ENCODE results near the gene DPP3. TPM values are rescaled to one million over a fixed set of nuclear protein-coding genes. Genes with fewer than 3 reads are reported as not detected.

DPP3 gene
- total and polyA plus RNA-seq, 2 donors (not counting 1 experiment from before 2014, with no cell fraction given) = 33.6 to 39.6 TPM

- DNase-seq (ENCODE audit: low read depth in 2 of 2) = no peak
- no peaks in the 10 kb centered on the region for H3K9me3 ChIP-seq (ENCODE audit: control insufficient read depth, insufficient read depth, low read depth, low read length)
- no peak overlapping the region for H3K4me2 ChIP-seq (ENCODE audit: extremely low read depth, insufficient read depth, low read length)
- no peaks in the 10 kb centered on the region for H3K79me2 ChIP-seq (ENCODE audit: control insufficient read depth, insufficient read depth, low read length)
- H3K9ac ChIP-seq (ENCODE audit: insufficient read depth, low read length) = no peak overlapping the region
- H3K27ac ChIP-seq (ENCODE audit: insufficient read depth, low read length) = no peak overlapping the region
- no peaks in the 10 kb centered on the region for H4K20me1 ChIP-seq (ENCODE audit: control insufficient read depth, extremely low read depth, insufficient read depth, low read length)
- no peaks in the 10 kb centered on the region for H3K27me3 ChIP-seq (ENCODE audit: control insufficient read depth, insufficient read depth, low read length)
- TF ChIP-seq CTCF (conservative IDR thresholded peaks at IDR 0.05 in 1 of 2, IDR thresholded peaks at IDR 0.05 in 1 of 2; ENCODE audit: low read depth in 1 of 2, low read length in 2 of 2) (peak in 1 of 2 donors; percentile 28), EZH2 (IDR thresholded peaks at IDR 0.05; ENCODE audit: low read length, missing control alignments) (no peak)
- no peak overlapping the region for H3K4me3 ChIP-seq (replicated peaks in 1 of 4; ENCODE audit: control extremely low read depth in 1 of 4, insufficient read depth in 1 of 4, low read depth in 3 of 4, low read length in 4 of 4)
- no peaks in the 10 kb centered on the region for H3K4me1 ChIP-seq (ENCODE audit: control insufficient read depth, extremely low read depth, insufficient read depth, low read length)
- no peak overlapping the region for H2AFZ ChIP-seq (ENCODE audit: low read length)
- H3K36me3 ChIP-seq (ENCODE audit: control insufficient read depth, insufficient read depth, low read length) = peaks cover 11% of the 10 kb centered on the region
Observed at GRCh38 chr11:66495401-66495854, 15.2 kb downstream of the DPP3 start.

DNA sequence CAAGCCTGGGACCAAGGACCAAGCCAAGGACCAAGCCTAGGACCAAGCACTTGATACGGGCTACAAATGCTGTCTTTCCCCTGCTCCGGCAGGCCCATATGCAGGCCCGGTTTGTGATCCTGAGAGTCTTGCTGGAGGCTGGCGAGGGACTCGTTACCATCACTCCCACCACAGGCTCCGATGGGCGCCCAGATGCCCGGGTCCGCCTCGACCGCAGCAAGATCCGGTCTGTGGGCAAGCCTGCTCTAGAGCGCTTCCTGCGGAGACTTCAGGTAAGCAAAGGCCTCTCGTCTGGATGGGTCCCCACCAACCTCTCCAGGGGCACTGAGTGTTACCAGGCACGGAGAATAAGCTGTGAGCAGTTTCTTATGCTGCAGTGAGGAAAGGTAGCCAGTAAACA is 17.0 kb downstream of the DPP3 start:
- Histone ChIP-seq H3K9ac (ENCODE audit: insufficient read depth, low read length) (no peak overlapping the region), H3K27me3 (ENCODE audit: control insufficient read depth, insufficient read depth, low read length) (no peaks in the 10 kb centered on the region), H3K27ac (ENCODE audit: insufficient read depth, low read length) (no peak overlapping the region), H4K20me1 (ENCODE audit: control insufficient read depth, extremely low read depth, insufficient read depth, low read length) (no peaks in the 10 kb centered on the region), H3K79me2 (ENCODE audit: control insufficient read depth, insufficient read depth, low read length) (no peaks in the 10 kb centered on the region), H3K9me3 (ENCODE audit: control insufficient read depth, insufficient read depth, low read depth, low read length) (no peaks in the 10 kb centered on the region), H3K4me1 (ENCODE audit: control insufficient read depth, extremely low read depth, insufficient read depth, low read length) (no peaks in the 10 kb centered on the region), H2AFZ (ENCODE audit: low read length) (no peak overlapping the region), H3K4me2 (ENCODE audit: extremely low read depth, insufficient read depth, low read length) (no peak overlapping the region), H3K36me3 (ENCODE audit: control insufficient read depth, insufficient read depth, low read length) (peaks cover 7% of the 10 kb centered on the region), H3K4me3 (replicated peaks in 1 of 4; ENCODE audit: control extremely low read depth in 1 of 4, insufficient read depth in 1 of 4, low read depth in 3 of 4, low read length in 4 of 4) (no peak overlapping the region)
- no peak for DNase-seq (ENCODE audit: low read depth in 2 of 2)
- TF ChIP-seq EZH2 (IDR thresholded peaks at IDR 0.05; ENCODE audit: low read length, missing control alignments) (no peak), CTCF (conservative IDR thresholded peaks at IDR 0.05 in 1 of 2, IDR thresholded peaks at IDR 0.05 in 1 of 2; ENCODE audit: low read depth in 1 of 2, low read length in 2 of 2) (no peak)

GRCh38 chr11:66498506-66498905 is 18.3 kb downstream of the DPP3 start:
- no peaks in the 10 kb centered on the region for H3K79me2 ChIP-seq (ENCODE audit: control insufficient read depth, insufficient read depth, low read length)
- H3K9ac ChIP-seq (ENCODE audit: insufficient read depth, low read length) = no peak overlapping the region
- DNase-seq (ENCODE audit: low read depth in 2 of 2) = no peak
- no peak for TF ChIP-seq CTCF (conservative IDR thresholded peaks at IDR 0.05 in 1 of 2, IDR thresholded peaks at IDR 0.05 in 1 of 2; ENCODE audit: low read depth in 1 of 2, low read length in 2 of 2)
- no peak overlapping the region for H2AFZ ChIP-seq (ENCODE audit: low read length)
- H3K27ac ChIP-seq (ENCODE audit: insufficient read depth, low read length) = no peak overlapping the region
- H4K20me1 ChIP-seq (ENCODE audit: control insufficient read depth, extremely low read depth, insufficient read depth, low read length) = no peaks in the 10 kb centered on the region
- H3K4me1 ChIP-seq (ENCODE audit: control insufficient read depth, extremely low read depth, insufficient read depth, low read length) = no peaks in the 10 kb centered on the region
- peaks cover 5% of the 10 kb centered on the region for H3K36me3 ChIP-seq (ENCODE audit: control insufficient read depth, insufficient read depth, low read length)
- H3K4me3 ChIP-seq (replicated peaks in 1 of 4; ENCODE audit: control extremely low read depth in 1 of 4, insufficient read depth in 1 of 4, low read depth in 3 of 4, low read length in 4 of 4) = no peak overlapping the region
- no peak overlapping the region for H3K4me2 ChIP-seq (ENCODE audit: extremely low read depth, insufficient read depth, low read length)
- H3K27me3 ChIP-seq (ENCODE audit: control insufficient read depth, insufficient read depth, low read length) = no peaks in the 10 kb centered on the region
- H3K9me3 ChIP-seq (ENCODE audit: control insufficient read depth, insufficient read depth, low read depth, low read length) = no peaks in the 10 kb centered on the region

Data from fibroblast of lung (primary cell).